Cardiac muscle cell (in vitro differentiated cells and primary cell): ENCODE data around the gene NUAK2. TPM values are rescaled to one million over a fixed set of nuclear protein-coding genes. Genes with fewer than 3 reads are reported as not detected.

ENCODE experiments used
- DNase-seq, 2 donors: peaks; one replicate each; pipeline versions ENCODE4 v3.0.0 to v3.0.0-alpha.2; 2010 to 2017; ENCODE audit warnings: low read depth in 1 of 2, low spot score in 1 of 2
- H3K27ac ChIP-seq: fragments of 200-600 bp; sonication (generic); 2 replicates; pipeline ENCODE4 v1.5.1; 2016
- H3K27me3 ChIP-seq: fragments of 200-600 bp; sonication (generic); 2 replicates; pipeline ENCODE4 v1.6.0; 2016; ENCODE audit warnings: control low read depth
- H3K36me3 ChIP-seq: fragments of 200-600 bp; sonication (generic); 2 replicates; pipeline ENCODE4 v1.5.1; 2016; ENCODE audit warnings: control low read depth
- H3K4me1 ChIP-seq: fragments of 200-600 bp; sonication (generic); 2 replicates; pipeline ENCODE4 v1.8.1; 2017; ENCODE audit warnings: low read depth, mild to moderate bottlenecking, mixed run types
- H3K4me3 ChIP-seq: fragments of 200-600 bp; sonication (generic); 2 replicates; pipeline ENCODE4 v1.5.1; 2016; ENCODE audit warnings: mild to moderate bottlenecking
- H3K9me3 ChIP-seq: fragments of 200-600 bp; sonication (generic); 2 replicates; pipeline ENCODE4 v1.5.1; 2017; ENCODE audit warnings: low read depth, mild to moderate bottlenecking, control low read depth
- CTCF ChIP-seq: IDR thresholded peaks from 2 replicates; pipeline ENCODE4 v1.5.1; 2012; ENCODE audit warnings: low read depth, mild to moderate bottlenecking, low read length
- polyA plus RNA-seq: library from polyadenylated mRNA; unstranded; fragments of >200 nt; fragmentation: Nextera tagmentation; extraction: Ambion mirVana; gene quantifications from 2 replicates; pipeline ENCODE4 v1.2.1, GENCODE V29; 2016
- total RNA-seq: library from RNA; depleted of rRNA; stranded (reverse); fragments of >200 nt; gene quantifications from 2 replicates; pipeline ENCODE4 v1.2.3, GENCODE V29; 2016

The NUAK2 gene
- total and polyA plus RNA-seq, 2 experiments from 2014 or later = 2.1 to 4.3 TPM

- TF ChIP-seq CTCF = no peak
These were observed 63.8 kb downstream of the NUAK2 start for GRCh38 chr1:205257735-205258134.

GRCh38 chr1:205256951-205257625 lies 64.5 kb downstream of the NUAK2 start:
- no peaks in the 10 kb centered on the region for H3K36me3 ChIP-seq
- no peaks in the 10 kb centered on the region for H3K9me3 ChIP-seq
- TF ChIP-seq CTCF = no peak
- no peak overlapping the region for H3K4me3 ChIP-seq
- peaks cover 9% of the 10 kb centered on the region for H3K4me1 ChIP-seq
- DNase-seq = no peak
- H3K27ac ChIP-seq = no peak overlapping the region
- peaks cover 40% of the 10 kb centered on the region for H3K27me3 ChIP-seq

More at GRCh38 chr1:205257735-205258134, 63.8 kb downstream of the NUAK2 start:
- Histone ChIP-seq H3K9me3 (no peaks in the 10 kb centered on the region), H3K4me1 (peaks cover 9% of the 10 kb centered on the region), H3K27me3 (peaks cover 33% of the 10 kb centered on the region), H3K27ac (no peak overlapping the region), H3K36me3 (no peaks in the 10 kb centered on the region), H3K4me3 (no peak overlapping the region)
- DNase-seq = no peak

- Histone ChIP-seq H3K27ac (peak overlapping the region; percentile 0), H3K4me3 (no peak overlapping the region), H3K4me1 (peaks cover 9% of the 10 kb centered on the region), H3K27me3 (peaks cover 47% of the 10 kb centered on the region), H3K9me3 (no peaks in the 10 kb centered on the region), H3K36me3 (no peaks in the 10 kb centered on the region)
- TF ChIP-seq CTCF = peak; percentile 98
- DNase-seq = peak; percentile 89 to 93
These were observed 65.4 kb downstream of the NUAK2 start for GRCh38 chr1:205255941-205256780.

Other genes starting within 250 kb of the NUAK2 start
- 2.1 and 2.2 TPM in 2 replicates for gene TMEM81, start 237.3 kb downstream of the NUAK2 start, total RNA-seq
- gene TMEM81, start 237.3 kb downstream of the NUAK2 start, polyA plus RNA-seq = 1.1 and 2.1 TPM in 2 replicates
- 8.1 and 12.4 TPM in 2 replicates for gene RBBP5, start 199.8 kb downstream of the NUAK2 start, total RNA-seq
- gene RBBP5, start 199.8 kb downstream of the NUAK2 start, polyA plus RNA-seq = 9.2 and 15.0 TPM in 2 replicates
- 7.8 and 11.3 TPM in 2 replicates for gene DSTYK, start 110.0 kb downstream of the NUAK2 start, total RNA-seq
- gene DSTYK, start 110.0 kb downstream of the NUAK2 start, polyA plus RNA-seq = 8.8 and 13.5 TPM in 2 replicates
- gene TMCC2, start 93.8 kb downstream of the NUAK2 start, total RNA-seq = 10.9 and 11.9 TPM in 2 replicates
- 6.3 and 9.0 TPM in 2 replicates for gene TMCC2, start 93.8 kb downstream of the NUAK2 start, polyA plus RNA-seq
- gene KLHDC8A, start 35.2 kb upstream of the NUAK2 start, total RNA-seq = 0.18 and 0.71 TPM in 2 replicates
- gene KLHDC8A, start 35.2 kb upstream of the NUAK2 start, polyA plus RNA-seq = 1.2 TPM in 1 of 2 replicates, not detected in the other
- not detected in 2 replicates for gene LEMD1, start 100.3 kb upstream of the NUAK2 start, total RNA-seq
- not detected in 2 replicates for gene LEMD1, start 100.3 kb upstream of the NUAK2 start, polyA plus RNA-seq
- gene BLACAT1, start 134.3 kb upstream of the NUAK2 start, total RNA-seq = 0.56 and 0.66 TPM in 2 replicates
- gene BLACAT1, start 134.3 kb upstream of the NUAK2 start, polyA plus RNA-seq = 0.86 TPM in 1 of 2 replicates, not detected in the other
- gene CDK18, start 182.9 kb upstream of the NUAK2 start, total RNA-seq = 22.3 and 42.0 TPM in 2 replicates
- gene CDK18, start 182.9 kb upstream of the NUAK2 start, polyA plus RNA-seq = 29.8 and 46.2 TPM in 2 replicates